GM12878 (cell line): ENCODE results near the gene TIPARP. TPM values are rescaled to one million over a fixed set of nuclear protein-coding genes. Genes with fewer than 3 reads are reported as not detected.

Experiments
- BCL11A ChIP-seq: IDR thresholded peaks from 2 replicates; pipeline ENCODE4 v1.6.1; 2011; ENCODE audit warnings: low read depth, low read length
- BHLHE40 ChIP-seq, 2 experiments: fragments of 450-650 bp in 1 of 2; IDR thresholded peaks; 2 replicates each; pipeline ENCODE4 v1.6.1; 2011 to 2017; ENCODE audit warnings: low read depth in 2 of 2, borderline replicate concordance in 1 of 2, improper control_type of control experiment in 1 of 2, low read length in 1 of 2, mild to moderate bottlenecking in 1 of 2
- BRCA1 ChIP-seq: IDR thresholded peaks from 2 replicates; pipeline ENCODE4 v1.6.1; 2011; ENCODE audit warnings: low read depth, low read length, improper control_type of control experiment
- CREM ChIP-seq: IDR thresholded peaks from 2 replicates; pipeline ENCODE4 v1.6.1; 2014; ENCODE audit warnings: antibody characterized with exemption, low read depth
- CTCF ChIP-seq, 3 experiments: IDR thresholded peaks in 2 of 3; conservative IDR thresholded peaks in 1 of 3; 2 replicates each; pipeline ENCODE4 v1.5.1; 2011; ENCODE audit warnings: low read depth in 3 of 3, low read length in 3 of 3, mild to moderate bottlenecking in 3 of 3, control low read depth in 2 of 3, moderate library complexity in 2 of 3, inconsistent platforms in 1 of 3, mixed read lengths in 1 of 3; ENCODE audit not compliant: control insufficient read depth in 2 of 3, insufficient read depth in 1 of 3; ENCODE audit errors: extremely low read depth in 1 of 3
- IRF3 ChIP-seq: fragments of 450-650 bp; IDR thresholded peaks from 2 replicates; pipeline ENCODE4 v1.6.1; 2014; ENCODE audit warnings: mild to moderate bottlenecking
- JUNB ChIP-seq: IDR thresholded peaks from 2 replicates; pipeline ENCODE4 v1.6.1; 2016; ENCODE audit warnings: antibody characterized with exemption, mild to moderate bottlenecking
- KAT2A ChIP-seq: conservative IDR thresholded peaks from 2 replicates; pipeline ENCODE4 v1.6.1; 2011; ENCODE audit warnings: low read depth, low read length; ENCODE audit not compliant: control insufficient read depth
- KDM1A ChIP-seq: fragments of 200-600 bp; sonication (generic); IDR thresholded peaks from 2 replicates; pipeline ENCODE4 v1.6.1; 2016; ENCODE audit warnings: borderline replicate concordance
- LARP7 ChIP-seq: fragments of 450-650 bp; IDR thresholded peaks from 2 replicates; pipeline ENCODE4 v1.6.1; 2017; ENCODE audit warnings: mild to moderate bottlenecking
- MEF2A ChIP-seq: IDR thresholded peaks from 2 replicates; pipeline ENCODE4 v1.6.1; 2011; ENCODE audit warnings: low read depth, mild to moderate bottlenecking, low read length, moderate library complexity; ENCODE audit not compliant: insufficient read depth
- MXI1 ChIP-seq: fragments of 150-350 bp; IDR thresholded peaks from 2 replicates; pipeline ENCODE4 v1.6.1; 2011; ENCODE audit warnings: low read depth, mild to moderate bottlenecking, inconsistent platforms, low read length, improper control_type of control experiment
- MYB ChIP-seq: fragments of 150-350 bp; IDR thresholded peaks from 2 replicates; pipeline ENCODE4 v1.6.1; 2014; ENCODE audit warnings: mild to moderate bottlenecking, low read depth, low read length, borderline replicate concordance
- NFYB ChIP-seq: IDR thresholded peaks from 2 replicates; pipeline ENCODE4 v1.6.1; 2011; ENCODE audit warnings: low read depth, mild to moderate bottlenecking, low read length, improper control_type of control experiment, moderate library complexity; ENCODE audit not compliant: insufficient read depth
- POLR2AphosphoS2 ChIP-seq: IDR thresholded peaks from 2 replicates; pipeline ENCODE4 v1.6.1; 2011; ENCODE audit warnings: low read depth, mild to moderate bottlenecking, low read length, improper control_type of control experiment, moderate library complexity
- RB1 ChIP-seq: fragments of 450-650 bp; formaldehyde crosslinking; IDR thresholded peaks from 2 replicates; pipeline ENCODE4 v1.6.1; 2017; ENCODE audit warnings: mild to moderate bottlenecking, borderline replicate concordance
- SREBF1 ChIP-seq: IDR thresholded peaks from 2 replicates; pipeline ENCODE4 v1.6.1; 2012; ENCODE audit warnings: mild to moderate bottlenecking, low read length
- SREBF2 ChIP-seq: IDR thresholded peaks from 2 replicates; pipeline ENCODE4 v1.6.1; 2012; ENCODE audit warnings: mild to moderate bottlenecking, low read length
- STAT3 ChIP-seq: IDR thresholded peaks from 2 replicates; pipeline ENCODE4 v1.6.1; 2011; ENCODE audit warnings: low read depth, low read length, improper control_type of control experiment
- TCF7 ChIP-seq: IDR thresholded peaks from 2 replicates; pipeline ENCODE4 v1.6.1; 2014; ENCODE audit warnings: antibody characterized with exemption, borderline replicate concordance
- YBX1 ChIP-seq: fragments of 450-650 bp; IDR thresholded peaks from 2 replicates; pipeline ENCODE4 v1.6.1; 2016; ENCODE audit warnings: antibody characterized with exemption
- YY1 ChIP-seq: IDR thresholded peaks from 2 replicates; pipeline ENCODE4 v1.6.1; 2011; ENCODE audit warnings: low read depth, mild to moderate bottlenecking, low read length
- ZNF24 ChIP-seq: fragments of 450-650 bp; IDR thresholded peaks from 2 replicates; pipeline ENCODE4 v1.6.1; 2017; ENCODE audit warnings: antibody characterized with exemption, mild to moderate bottlenecking
- ZNF274 ChIP-seq: IDR thresholded peaks from one replicate; pipeline ENCODE4 v1.8.0; 2011; ENCODE audit not compliant: insufficient read length, insufficient read depth
- ZZZ3 ChIP-seq: IDR thresholded peaks from 2 replicates; pipeline ENCODE4 v1.6.1; 2011; ENCODE audit warnings: low read depth; ENCODE audit not compliant: control insufficient read depth, insufficient read length
- polyA plus RNA-seq, 11 experiments: library from polyadenylated mRNA; depleted of rRNA in 4 of 11; unstranded in 6 of 11; stranded (reverse) in 5 of 11; fragments of >200 nt; fragmentation: Nextera tagmentation in 4 of 11; fragmentation: Illumina TruSeq in 1 of 11; extraction: Ambion mirVana in 4 of 11; extraction: Trizol in 1 of 11; gene quantifications; 1 replicate in 1 of 11; 2 replicates in 10 of 11; pipeline versions ENCODE4 v1.2.1 to v1.2.3, GENCODE V29; 2011 to 2016; ENCODE audit warnings: inconsistent platforms in 2 of 11, missing spikeins in 2 of 11, low read depth in 1 of 11
- total RNA-seq, 4 experiments: library from RNA; depleted of rRNA in 3 of 4; stranded (reverse); fragments of >200 nt in 3 of 4; fragmentation: Illumina TruSeq in 1 of 4; extraction: Trizol in 1 of 4; gene quantifications; 2 replicates each; pipeline versions ENCODE4 v1.2.1 to v1.2.3, GENCODE V29; 2013 to 2021
- TF ChIP-seq, protein P1 (sequence below): IDR thresholded peaks from 2 replicates; pipeline ENCODE4 v1.6.1; 2011; ENCODE audit warnings: mild to moderate bottlenecking, low read depth, low read length, moderate library complexity; ENCODE audit not compliant: insufficient replicate concordance
- TF ChIP-seq, protein P2 (sequence below): fragments of 450-650 bp; IDR thresholded peaks from 2 replicates; pipeline ENCODE4 v1.6.1; 2017; ENCODE audit warnings: antibody characterized with exemption, mild to moderate bottlenecking, moderate library complexity

TIPARP gene
- total and polyA plus RNA-seq, 10 of the 15 experiments (the other 5 are each of a cell fraction or from before 2014, with no cell fraction given) = 3.2 to 21.5 (median 12.0) TPM

DNA sequence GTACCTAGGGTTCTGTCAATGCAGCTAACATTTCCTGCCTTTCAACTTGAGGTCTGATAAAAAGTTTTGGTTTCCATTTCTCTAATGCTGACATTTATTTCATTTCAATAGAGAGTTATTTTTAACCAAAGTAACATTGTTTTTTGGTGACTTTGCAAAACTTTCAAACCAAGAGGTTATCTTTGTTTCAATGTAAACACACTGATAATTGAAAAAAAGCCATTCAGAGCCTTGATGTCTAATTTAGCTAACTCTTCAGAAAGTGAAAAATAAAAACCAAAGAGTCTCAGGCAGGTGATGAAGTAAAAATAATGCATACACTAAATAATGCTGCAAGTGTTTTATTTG lies 9.6 kb upstream of the TIPARP start (continued):
- TF ChIP-seq SREBF2 = no peak
- TF ChIP-seq BRCA1 = no peak
- no peak for TF ChIP-seq RB1
- TF ChIP-seq BHLHE40 (IDR thresholded peaks at IDR 0.05; ENCODE audit: borderline replicate concordance in 1 of 2, low read depth in 2 of 2, low read length in 1 of 2) = peak; percentile 84 to 90
- TF ChIP-seq ZNF274 = no peak
- TF ChIP-seq JUNB = no peak
- TF ChIP-seq ZNF24 = 0 out of 2 replicates have a peak, but pooled peaks have one; percentile 46
- no peak for TF ChIP-seq SREBF1
- TF ChIP-seq YBX1 = no peak
- no peak; the same call in 1 of the 2 replicates for TF ChIP-seq TCF7
- no peak for TF ChIP-seq YY1
- TF ChIP-seq CREM = 0 out of 2 replicates have a peak, but pooled peaks have one; percentile 32
- TF ChIP-seq MXI1 = no peak; the same call in 1 of the 2 replicates
- TF ChIP-seq NFYB = no peak
- no peak for TF ChIP-seq MYB
- TF ChIP-seq, protein P1, sequence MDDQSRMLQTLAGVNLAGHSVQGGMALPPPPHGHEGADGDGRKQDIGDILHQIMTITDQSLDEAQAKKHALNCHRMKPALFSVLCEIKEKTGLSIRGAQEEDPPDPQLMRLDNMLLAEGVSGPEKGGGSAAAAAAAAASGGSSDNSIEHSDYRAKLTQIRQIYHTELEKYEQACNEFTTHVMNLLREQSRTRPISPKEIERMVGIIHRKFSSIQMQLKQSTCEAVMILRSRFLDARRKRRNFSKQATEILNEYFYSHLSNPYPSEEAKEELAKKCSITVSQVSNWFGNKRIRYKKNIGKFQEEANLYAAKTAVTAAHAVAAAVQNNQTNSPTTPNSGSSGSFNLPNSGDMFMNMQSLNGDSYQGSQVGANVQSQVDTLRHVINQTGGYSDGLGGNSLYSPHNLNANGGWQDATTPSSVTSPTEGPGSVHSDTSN = no peak
- no peak for TF ChIP-seq ZZZ3
- TF ChIP-seq, protein P2, sequence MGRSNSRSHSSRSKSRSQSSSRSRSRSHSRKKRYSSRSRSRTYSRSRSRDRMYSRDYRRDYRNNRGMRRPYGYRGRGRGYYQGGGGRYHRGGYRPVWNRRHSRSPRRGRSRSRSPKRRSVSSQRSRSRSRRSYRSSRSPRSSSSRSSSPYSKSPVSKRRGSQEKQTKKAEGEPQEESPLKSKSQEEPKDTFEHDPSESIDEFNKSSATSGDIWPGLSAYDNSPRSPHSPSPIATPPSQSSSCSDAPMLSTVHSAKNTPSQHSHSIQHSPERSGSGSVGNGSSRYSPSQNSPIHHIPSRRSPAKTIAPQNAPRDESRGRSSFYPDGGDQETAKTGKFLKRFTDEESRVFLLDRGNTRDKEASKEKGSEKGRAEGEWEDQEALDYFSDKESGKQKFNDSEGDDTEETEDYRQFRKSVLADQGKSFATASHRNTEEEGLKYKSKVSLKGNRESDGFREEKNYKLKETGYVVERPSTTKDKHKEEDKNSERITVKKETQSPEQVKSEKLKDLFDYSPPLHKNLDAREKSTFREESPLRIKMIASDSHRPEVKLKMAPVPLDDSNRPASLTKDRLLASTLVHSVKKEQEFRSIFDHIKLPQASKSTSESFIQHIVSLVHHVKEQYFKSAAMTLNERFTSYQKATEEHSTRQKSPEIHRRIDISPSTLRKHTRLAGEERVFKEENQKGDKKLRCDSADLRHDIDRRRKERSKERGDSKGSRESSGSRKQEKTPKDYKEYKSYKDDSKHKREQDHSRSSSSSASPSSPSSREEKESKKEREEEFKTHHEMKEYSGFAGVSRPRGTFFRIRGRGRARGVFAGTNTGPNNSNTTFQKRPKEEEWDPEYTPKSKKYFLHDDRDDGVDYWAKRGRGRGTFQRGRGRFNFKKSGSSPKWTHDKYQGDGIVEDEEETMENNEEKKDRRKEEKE = no peak
- peak; percentile 94 for TF ChIP-seq MEF2A
- no peak for TF ChIP-seq KDM1A
- TF ChIP-seq CTCF (IDR thresholded peaks at IDR 0.05 in 2 of 3, conservative IDR thresholded peaks at IDR 0.05 in 1 of 3; ENCODE audit: control insufficient read depth in 2 of 3, extremely low read depth in 1 of 3, insufficient read depth in 1 of 3, low read depth in 3 of 3, low read length in 3 of 3) = no peak
- TF ChIP-seq BCL11A = no peak
- no peak for TF ChIP-seq LARP7
- no peak for TF ChIP-seq IRF3
- 0 out of 2 replicates have a peak, but pooled peaks have one; percentile 36 for TF ChIP-seq STAT3
- no peak for TF ChIP-seq KAT2A
- no peak for TF ChIP-seq POLR2AphosphoS2
